Nephron (organoid): ENCODE measurements around the gene IL10RB.
A peak's percentile ranks its signal among the peaks of the same experiment; 100 is the strongest.

Experiments used
- H3K27ac Mint-ChIP-seq, 3 experiments: 2 replicates each; pipeline ENCODE4 v1.8.0; 2020; ENCODE audit warnings: mixed read lengths in 3 of 3, mild to moderate bottlenecking in 2 of 3, moderate library complexity in 1 of 3
- H3K27me3 Mint-ChIP-seq: 2 replicates; pipeline ENCODE4 v1.8.0; 2021; ENCODE audit warnings: low read depth, mild to moderate bottlenecking, moderate library complexity, mixed read lengths
- H3K36me3 Mint-ChIP-seq: 2 replicates; pipeline ENCODE4 v1.8.0; 2020; ENCODE audit warnings: low read depth, mixed read lengths
- H3K4me1 Mint-ChIP-seq: 2 replicates; pipeline ENCODE4 v1.8.0; 2020; ENCODE audit warnings: mixed read lengths
- H3K4me3 Mint-ChIP-seq, 3 experiments: 2 replicates each; pipeline ENCODE4 v1.8.0; 2020; ENCODE audit warnings: mild to moderate bottlenecking in 3 of 3, mixed read lengths in 3 of 3, moderate library complexity in 2 of 3
- H3K9me3 Mint-ChIP-seq: 2 replicates; pipeline ENCODE4 v1.8.0; 2020; ENCODE audit warnings: mixed read lengths
- CTCF ChIP-seq, 3 experiments: fragments of 200-600 bp; sonication (generic); IDR thresholded peaks; one replicate each; pipeline ENCODE4 v1.5.0; 2021; ENCODE audit warnings: antibody characterized with exemption in 3 of 3; ENCODE audit not compliant: unreplicated experiment in 3 of 3

The IL10RB gene

GRCh38 chr21:33339918-33340317 lies 73.8 kb downstream of the IL10RB start:
- Mint-ChIP-seq H3K27me3 (no peaks in the 10 kb centered on the region), H3K4me3 (no peak overlapping the region), H3K9me3 (no peaks in the 10 kb centered on the region), H3K4me1 (no peaks in the 10 kb centered on the region), H3K36me3 (peaks cover 52% of the 10 kb centered on the region), H3K27ac (no peak overlapping the region)
- no peak for TF ChIP-seq CTCF (IDR thresholded peaks at IDR 0.05; ENCODE audit: unreplicated experiment in 3 of 3)

GRCh38 chr21:33345751-33346238 lies 79.6 kb downstream of the IL10RB start:
- no peaks in the 10 kb centered on the region for H3K27me3 Mint-ChIP-seq
- no peak overlapping the region for H3K4me3 Mint-ChIP-seq
- no peaks in the 10 kb centered on the region for H3K9me3 Mint-ChIP-seq
- TF ChIP-seq CTCF (IDR thresholded peaks at IDR 0.05; ENCODE audit: unreplicated experiment in 3 of 3), result no peak
- H3K27ac Mint-ChIP-seq, result peak overlapping the region in 1 of 3 experiments; percentile 3
- no peaks in the 10 kb centered on the region for H3K4me1 Mint-ChIP-seq
- H3K36me3 Mint-ChIP-seq, result peaks cover 67% of the 10 kb centered on the region
